Measurements from ENCODE around the gene PRKCE. TPM values are rescaled to one million over a fixed set of nuclear protein-coding genes. Genes with fewer than 3 reads are reported as not detected.

PRKCE gene
- total RNA-seq, 1 experiment from 2014 or later, result 17.7 TPM

DNA sequence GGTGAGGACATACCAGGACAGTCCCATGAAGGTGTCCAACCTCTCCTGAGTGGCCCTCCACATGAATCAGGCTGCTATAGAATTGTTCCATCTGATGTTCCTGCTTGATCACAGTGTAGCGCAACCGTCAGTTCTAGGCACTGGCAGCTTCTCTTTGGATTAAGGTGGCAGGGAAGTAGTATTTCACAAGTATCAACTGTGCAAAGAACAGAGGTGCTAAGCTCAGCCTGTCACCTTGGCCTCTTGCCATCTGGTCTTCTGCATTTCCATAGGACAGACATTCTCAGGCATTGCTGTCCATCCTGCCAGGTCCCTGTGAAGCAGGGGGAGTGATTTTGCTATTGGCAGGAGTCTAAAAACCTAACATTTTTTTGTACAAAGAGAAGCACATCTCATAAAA lies 463.5 kb downstream of the PRKCE start:
- no peak for DNase-seq (ENCODE audit: low spot score)

DNA sequence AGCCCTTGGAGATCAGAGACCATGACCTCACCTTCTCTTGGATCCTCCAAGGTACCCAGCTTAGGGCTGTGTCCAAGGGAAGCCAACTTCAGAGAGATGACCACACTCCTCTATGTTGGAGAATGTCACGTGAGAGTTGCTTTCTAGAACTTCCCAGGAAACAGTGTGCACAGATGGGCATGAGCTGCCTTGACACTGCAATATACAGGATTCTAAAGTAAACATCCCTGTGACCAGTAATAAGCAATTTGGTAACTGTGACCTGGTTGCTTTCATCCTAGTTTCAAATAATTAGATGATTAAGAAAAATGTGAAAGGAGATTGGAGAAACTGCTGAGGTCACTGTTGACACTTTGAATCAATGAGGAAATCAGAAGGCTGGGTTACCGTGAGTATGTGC lies 464.7 kb downstream of the PRKCE start:
- no peak for DNase-seq (ENCODE audit: low spot score)

DNA sequence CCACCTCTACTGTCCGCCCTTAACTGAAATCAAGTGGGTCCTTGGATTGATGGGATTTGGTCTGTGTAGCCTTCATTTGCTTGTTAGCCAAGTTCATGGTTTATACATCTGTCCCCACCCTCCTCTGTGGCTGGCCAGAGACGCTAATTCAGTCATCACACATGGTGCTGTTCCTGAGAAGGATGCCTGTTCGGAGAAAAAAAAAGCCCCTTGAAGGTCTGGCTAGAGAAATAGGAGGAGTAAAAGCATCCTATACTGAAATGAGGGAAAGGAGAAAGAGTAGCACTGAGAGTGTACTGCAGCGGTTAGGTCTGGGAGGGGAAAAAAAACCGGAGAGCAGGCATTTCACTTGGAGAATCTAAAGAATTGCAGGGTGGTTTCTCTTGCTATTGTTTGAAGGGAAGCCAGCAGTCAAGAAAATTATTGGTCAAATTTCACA lies 465.1 kb downstream of the PRKCE start:
- peak; percentile 60 for DNase-seq (ENCODE audit: low spot score)

DNA sequence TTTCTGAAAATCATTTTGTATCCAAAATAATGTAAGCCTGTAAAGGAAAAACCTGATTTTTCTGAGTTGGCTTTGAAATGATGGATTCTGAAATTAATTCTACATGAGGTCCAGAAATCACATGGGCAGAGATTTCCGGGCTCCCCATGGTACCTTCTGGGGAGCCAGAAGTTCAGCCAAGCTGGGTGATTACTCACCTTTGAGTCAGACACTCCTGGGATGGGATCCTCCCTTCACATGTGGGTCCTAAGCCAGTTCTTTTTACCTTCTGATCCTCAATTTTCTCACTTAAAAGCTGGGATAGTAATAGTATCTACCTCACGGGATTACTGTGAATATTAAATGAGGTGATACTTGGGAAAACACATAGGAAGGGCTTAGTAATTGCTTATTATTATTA lies 465.9 kb downstream of the PRKCE start:
- DNase-seq (ENCODE audit: low spot score), result peak; percentile 94

GRCh38 chr2:46117994-46118393 lies 466.5 kb downstream of the PRKCE start:
- DNase-seq (ENCODE audit: low spot score), result no peak

GRCh38 chr2:46118656-46119371 lies 467.3 kb downstream of the PRKCE start:
- DNase-seq (ENCODE audit: low spot score), result no peak

DNA sequence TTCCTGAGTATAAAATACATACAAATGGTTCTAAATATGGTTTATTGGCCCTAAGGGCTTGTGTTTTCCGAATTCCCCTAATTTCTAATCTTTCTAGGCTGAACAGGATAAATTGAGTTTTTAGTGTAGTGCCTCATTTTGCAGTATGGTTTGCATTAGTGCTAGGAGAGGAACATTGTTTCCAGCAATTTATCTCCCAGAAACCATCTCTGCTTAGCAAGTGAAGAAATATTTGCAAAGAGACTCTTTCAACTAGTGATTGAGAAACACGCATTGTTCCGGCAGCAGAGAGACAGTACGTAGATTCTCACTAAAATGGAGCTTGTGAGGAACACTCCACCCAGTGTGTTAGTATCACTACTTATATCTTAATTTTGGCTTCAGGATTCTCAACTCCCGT lies 468.0 kb downstream of the PRKCE start:
- DNase-seq (ENCODE audit: low spot score), result no peak

- DNase-seq (ENCODE audit: low spot score), result no peak
These were observed 469.5 kb downstream of the PRKCE start for GRCh38 chr2:46120792-46121555.

- DNase-seq (ENCODE audit: low spot score), result peak; percentile 60
These were observed 471.0 kb downstream of the PRKCE start for GRCh38 chr2:46122318-46122976.

DNA sequence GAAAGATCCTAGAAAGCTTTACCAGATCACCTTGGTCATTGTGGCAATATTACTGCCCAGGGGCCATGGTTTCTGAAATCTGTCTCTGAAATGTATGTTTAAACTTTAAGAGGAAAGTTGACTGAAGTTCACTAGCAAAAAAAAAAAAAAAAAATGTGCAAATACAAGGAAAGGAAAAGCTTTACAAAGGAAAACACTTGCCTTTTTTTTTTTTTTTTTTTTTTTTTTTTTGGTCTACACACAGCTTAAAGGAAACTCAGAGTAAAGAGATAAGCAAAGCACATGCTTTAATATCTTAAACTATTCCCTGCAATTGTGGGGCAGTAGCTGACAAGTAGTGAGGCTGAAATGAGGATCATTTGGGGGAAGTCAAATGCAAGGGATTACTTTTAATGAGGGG lies 471.5 kb downstream of the PRKCE start:
- DNase-seq (ENCODE audit: low spot score), result no peak

- DNase-seq (ENCODE audit: low spot score), result no peak
These were observed 474.3 kb downstream of the PRKCE start for GRCh38 chr2:46125798-46126197.

- DNase-seq (ENCODE audit: low spot score), result no peak
These were observed 475.1 kb downstream of the PRKCE start for GRCh38 chr2:46126571-46126970.

DNA sequence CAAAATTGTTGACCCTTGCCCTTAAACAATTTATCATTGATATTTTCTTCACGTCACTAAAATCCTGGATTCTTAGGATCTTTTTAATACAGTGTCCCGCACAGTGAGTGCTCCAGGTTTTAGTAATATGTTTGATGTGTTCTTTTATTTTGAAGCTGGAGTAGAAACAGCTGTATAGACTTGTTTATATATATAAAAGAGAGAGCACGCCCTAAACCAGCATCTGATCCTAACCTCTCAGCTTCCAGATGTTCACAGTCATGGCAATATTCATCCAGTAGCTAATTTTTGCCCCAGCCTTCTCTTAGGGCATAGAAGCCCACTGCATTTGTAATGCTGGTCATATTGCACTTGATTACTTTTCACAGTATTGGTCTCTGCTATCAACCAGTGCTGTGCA lies 475.7 kb downstream of the PRKCE start:
- DNase-seq (ENCODE audit: low spot score), result no peak

DNA sequence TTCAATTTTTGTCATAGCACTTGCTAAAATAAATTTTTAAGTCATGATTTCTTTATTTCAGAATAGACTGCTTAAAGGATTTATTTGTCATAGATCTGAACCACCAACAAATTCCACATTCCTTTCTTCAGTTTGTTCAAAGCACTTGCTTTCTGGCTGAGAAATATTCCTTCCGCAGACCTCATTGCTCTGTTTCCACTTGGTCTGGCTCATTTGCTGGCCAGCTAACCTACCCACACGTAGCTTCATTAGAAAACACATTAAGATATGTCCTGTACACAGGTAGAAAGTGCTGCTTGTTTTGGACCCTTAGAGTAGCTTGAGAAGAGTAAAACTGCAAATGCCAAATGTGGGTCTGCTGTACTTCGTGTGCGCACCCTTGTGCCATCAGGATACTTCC lies 479.0 kb downstream of the PRKCE start:
- no peak for DNase-seq (ENCODE audit: low spot score)

- DNase-seq (ENCODE audit: low spot score), result no peak
These were observed 481.5 kb downstream of the PRKCE start for GRCh38 chr2:46132996-46133395.

DNA sequence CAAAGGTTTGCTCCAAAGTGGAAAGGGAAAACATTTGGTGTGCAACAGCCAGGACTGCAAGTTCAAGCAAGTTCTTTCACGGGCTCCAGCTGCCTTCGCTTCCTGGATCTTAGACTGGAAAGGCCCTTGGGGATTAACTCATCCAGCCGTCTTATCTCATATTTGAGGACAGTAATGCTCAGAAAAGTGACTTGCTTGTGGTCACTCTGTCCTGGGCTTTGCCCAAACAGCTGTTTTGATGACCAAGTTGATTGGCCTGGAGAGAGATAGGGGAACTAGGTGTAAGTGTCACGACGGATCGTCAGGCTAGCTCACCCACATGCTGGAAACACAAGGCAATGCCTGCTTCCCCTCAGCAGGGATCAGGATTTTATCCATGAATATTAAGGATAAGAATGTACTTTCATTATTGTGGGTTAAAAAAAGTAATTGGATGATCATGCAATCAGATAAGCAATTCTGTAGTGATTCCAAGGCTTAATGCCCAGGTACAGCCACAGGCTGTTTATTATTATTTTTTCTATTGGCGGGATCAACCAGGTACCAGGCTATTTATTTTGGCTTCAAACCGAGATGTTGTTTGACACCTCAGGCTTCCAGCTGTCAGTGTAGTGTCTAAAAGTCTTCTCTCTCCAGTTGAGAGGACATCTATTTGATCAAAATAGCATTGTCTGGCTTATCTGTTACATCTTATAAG lies 483.2 kb downstream of the PRKCE start:
- peak; percentile 78 for DNase-seq (ENCODE audit: low spot score)

DNA sequence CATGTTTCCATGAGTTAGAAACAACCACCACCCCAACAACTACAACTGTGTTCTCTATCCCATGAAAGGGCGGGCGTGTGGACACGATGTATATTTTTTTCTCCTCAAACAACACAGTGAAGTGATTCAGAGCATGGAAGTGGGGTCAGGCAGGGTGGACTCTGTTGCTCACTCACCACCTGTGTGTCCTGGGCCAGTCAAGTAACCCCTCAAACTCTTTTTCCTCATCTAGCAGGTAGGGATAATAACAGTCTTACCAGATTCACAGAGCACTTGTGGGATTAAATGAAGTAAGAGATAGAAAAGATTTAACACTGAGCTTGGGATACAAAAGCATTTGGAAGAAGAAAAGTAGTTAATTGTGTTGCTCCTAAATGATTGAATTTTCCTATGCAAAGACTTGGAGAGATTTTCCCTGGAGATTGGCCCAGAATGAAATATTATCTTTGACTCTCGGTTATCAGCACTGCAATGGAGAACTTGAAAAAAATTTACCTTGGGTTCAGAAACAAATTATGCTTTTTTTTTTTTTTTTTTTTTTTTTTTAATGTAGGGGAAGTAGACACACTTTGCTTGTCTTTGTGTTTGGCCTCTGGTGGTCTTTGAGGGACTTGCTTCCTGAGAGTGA lies 483.9 kb downstream of the PRKCE start:
- DNase-seq (ENCODE audit: low spot score), result no peak

- DNase-seq (ENCODE audit: low spot score), result no peak
These were observed 484.5 kb downstream of the PRKCE start for GRCh38 chr2:46135958-46136357.

- no peak for DNase-seq (ENCODE audit: low spot score)
These were observed 485.0 kb downstream of the PRKCE start for GRCh38 chr2:46136481-46136880.

- DNase-seq (ENCODE audit: low spot score), result no peak
These were observed 485.5 kb downstream of the PRKCE start for GRCh38 chr2:46136953-46137352.

- no peak for DNase-seq (ENCODE audit: low spot score)
These were observed 491.3 kb downstream of the PRKCE start for GRCh38 chr2:46142546-46143428.
